ENCODE measurements around the gene STING1. TPM values are rescaled to one million over a fixed set of nuclear protein-coding genes. Genes with fewer than 3 reads are reported as not detected.
"Not testable (repeated sequence)": the region's sequence is repeated elsewhere in the genome, so short reads cannot be mapped to it uniquely, and the experiment has no call there.

STING1 gene
- total and polyA plus RNA-seq, 7 donors, result 4.4 to 13.2 (median 7.1) TPM

DNA sequence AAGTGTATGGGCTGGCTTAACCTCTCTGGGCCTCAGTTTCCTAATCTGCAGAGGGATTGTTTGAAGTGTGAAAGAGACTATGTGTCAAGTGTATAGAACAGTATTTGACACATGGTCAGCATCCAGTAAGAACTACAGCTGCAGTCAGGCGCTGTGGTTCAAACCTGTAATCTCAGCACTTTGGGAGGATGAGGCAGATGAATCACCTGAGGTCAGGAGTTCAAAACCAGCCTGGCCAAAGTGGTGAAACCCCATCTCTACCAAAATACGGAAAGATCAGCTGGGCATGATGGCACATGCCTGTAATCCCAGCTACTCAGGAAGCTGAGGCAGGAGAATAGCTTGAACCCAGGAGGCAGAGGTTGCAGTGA lies 31.9 kb upstream of the STING1 start:
- H3K27ac ChIP-seq, result no peak overlapping the region
- intact Hi-C loops (cut with DNase I), result loop anchor here (2.0 to 10.0 kb wide), 2 partner anchors 92 to 220 kb away; partner anchors contain the start of gene MATR3 (in 1 of the 2)
- H3K27me3 ChIP-seq (ENCODE audit: insufficient read depth in 3 of 3, low read length in 2 of 3), result no peaks in the 10 kb centered on the region
- 66 to 92% (median 81%) methylated on average over 2 of the region's 2 CpGs for WGBS, 3 donors
- no peaks in the 10 kb centered on the region for H3K9me3 ChIP-seq
- no peaks in the 10 kb centered on the region for H3K36me3 ChIP-seq (ENCODE audit: insufficient read depth in 1 of 2, low read depth in 1 of 2)
- TF ChIP-seq, protein P1, sequence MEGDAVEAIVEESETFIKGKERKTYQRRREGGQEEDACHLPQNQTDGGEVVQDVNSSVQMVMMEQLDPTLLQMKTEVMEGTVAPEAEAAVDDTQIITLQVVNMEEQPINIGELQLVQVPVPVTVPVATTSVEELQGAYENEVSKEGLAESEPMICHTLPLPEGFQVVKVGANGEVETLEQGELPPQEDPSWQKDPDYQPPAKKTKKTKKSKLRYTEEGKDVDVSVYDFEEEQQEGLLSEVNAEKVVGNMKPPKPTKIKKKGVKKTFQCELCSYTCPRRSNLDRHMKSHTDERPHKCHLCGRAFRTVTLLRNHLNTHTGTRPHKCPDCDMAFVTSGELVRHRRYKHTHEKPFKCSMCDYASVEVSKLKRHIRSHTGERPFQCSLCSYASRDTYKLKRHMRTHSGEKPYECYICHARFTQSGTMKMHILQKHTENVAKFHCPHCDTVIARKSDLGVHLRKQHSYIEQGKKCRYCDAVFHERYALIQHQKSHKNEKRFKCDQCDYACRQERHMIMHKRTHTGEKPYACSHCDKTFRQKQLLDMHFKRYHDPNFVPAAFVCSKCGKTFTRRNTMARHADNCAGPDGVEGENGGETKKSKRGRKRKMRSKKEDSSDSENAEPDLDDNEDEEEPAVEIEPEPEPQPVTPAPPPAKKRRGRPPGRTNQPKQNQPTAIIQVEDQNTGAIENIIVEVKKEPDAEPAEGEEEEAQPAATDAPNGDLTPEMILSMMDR (IDR thresholded peaks at IDR 0.05), result no peak
- ATAC-seq, result no peak
- H3K4me1 ChIP-seq, result no peaks in the 10 kb centered on the region
- DNase-seq, result no peak
- H3K4me3 ChIP-seq, result no peak overlapping the region

DNA sequence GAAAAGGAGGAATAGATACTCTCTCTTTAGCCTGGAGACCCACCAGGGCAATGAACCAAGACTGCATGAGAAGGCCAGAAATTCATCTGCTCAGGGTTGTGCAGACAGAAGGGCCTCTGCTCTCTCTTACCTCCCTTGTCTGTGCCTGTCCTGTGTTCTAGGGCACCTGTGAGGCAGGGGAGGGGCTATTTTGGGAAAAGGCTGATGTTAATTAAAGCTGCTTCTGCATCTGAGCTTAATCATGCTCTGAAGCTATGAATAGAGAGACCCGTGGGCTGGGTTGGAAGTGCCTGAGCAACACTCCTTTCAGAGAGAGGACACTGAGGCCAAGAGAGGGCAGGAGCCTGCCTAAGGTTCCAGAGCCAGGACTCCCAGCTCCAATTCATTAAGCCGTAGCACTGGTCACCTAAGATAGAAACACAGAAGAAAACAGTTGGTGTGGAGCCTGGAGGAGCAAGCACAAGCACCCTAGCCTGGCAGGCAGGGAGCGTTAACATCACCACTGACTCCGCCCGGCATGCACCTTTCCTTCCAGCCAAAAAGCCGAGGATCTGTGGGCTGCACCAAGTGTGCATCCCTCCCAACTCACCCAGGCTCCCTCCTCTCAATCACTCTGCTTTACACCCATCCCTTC lies 31.4 kb upstream of the STING1 start:
- Histone ChIP-seq H3K27me3 (ENCODE audit: insufficient read depth in 3 of 3, low read length in 2 of 3) (no peaks in the 10 kb centered on the region), H3K36me3 (ENCODE audit: insufficient read depth in 1 of 2, low read depth in 1 of 2) (no peaks in the 10 kb centered on the region), H3K27ac (no peak overlapping the region), H3K4me1 (no peaks in the 10 kb centered on the region), H3K9me3 (no peaks in the 10 kb centered on the region), H3K4me3 (no peak overlapping the region)
- 56 to 79% (median 64%) methylated on average over 6 of the region's 6 CpGs for WGBS, 3 donors
- DNase-seq, result no peak
- peak in 2 of 4 donors; percentile 2 for ATAC-seq
- TF ChIP-seq, protein P1 (IDR thresholded peaks at IDR 0.05), result no peak
- intact Hi-C loops (cut with DNase I), result loop anchor here (2.0 to 10.0 kb wide), 2 partner anchors 91 to 219 kb away; partner anchors contain the start of gene MATR3 (in 1 of the 2)

DNA sequence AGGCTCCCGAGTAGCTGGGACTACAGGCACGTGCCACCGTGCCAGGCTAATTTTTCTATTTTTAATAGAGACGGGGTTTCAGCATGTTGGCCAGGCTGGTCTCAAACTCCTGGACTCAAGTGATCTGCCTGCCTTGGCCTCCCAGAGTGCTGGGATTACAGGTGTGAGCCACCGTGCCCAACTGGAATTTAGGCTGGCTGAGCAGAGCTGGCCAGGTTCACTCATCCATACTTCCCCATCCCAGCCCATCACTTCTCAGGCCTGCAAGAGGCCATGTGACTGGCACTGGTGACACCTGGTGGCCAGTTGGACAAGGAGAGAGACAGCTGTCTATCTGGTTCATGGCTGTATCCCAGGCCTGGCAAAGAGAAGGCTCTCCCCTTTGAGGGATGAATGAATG lies 30.9 kb upstream of the STING1 start:
- DNase-seq (peak; percentile 80 to 91), ATAC-seq (peak; percentile 84 to 89 (median 84))
- H3K4me1 ChIP-seq; H3K27me3 ChIP-seq (ENCODE audit: insufficient read depth in 3 of 3, low read length in 2 of 3); H3K36me3 ChIP-seq (ENCODE audit: insufficient read depth in 1 of 2, low read depth in 1 of 2); H3K27ac ChIP-seq; H3K9me3 ChIP-seq; H3K4me3 ChIP-seq: not testable (repeated sequence)
- 33 to 64% (median 34%) methylated on average over 5 of the region's 5 CpGs for WGBS, 3 donors
- intact Hi-C loops (cut with DNase I), result loop anchor here in 1 of 2 donors (10.0 kb wide), 1 partner anchor 219 kb away; the partner anchor contains the start of gene MATR3
- TF ChIP-seq, protein P1 (IDR thresholded peaks at IDR 0.05), result peak; percentile 81

DNA sequence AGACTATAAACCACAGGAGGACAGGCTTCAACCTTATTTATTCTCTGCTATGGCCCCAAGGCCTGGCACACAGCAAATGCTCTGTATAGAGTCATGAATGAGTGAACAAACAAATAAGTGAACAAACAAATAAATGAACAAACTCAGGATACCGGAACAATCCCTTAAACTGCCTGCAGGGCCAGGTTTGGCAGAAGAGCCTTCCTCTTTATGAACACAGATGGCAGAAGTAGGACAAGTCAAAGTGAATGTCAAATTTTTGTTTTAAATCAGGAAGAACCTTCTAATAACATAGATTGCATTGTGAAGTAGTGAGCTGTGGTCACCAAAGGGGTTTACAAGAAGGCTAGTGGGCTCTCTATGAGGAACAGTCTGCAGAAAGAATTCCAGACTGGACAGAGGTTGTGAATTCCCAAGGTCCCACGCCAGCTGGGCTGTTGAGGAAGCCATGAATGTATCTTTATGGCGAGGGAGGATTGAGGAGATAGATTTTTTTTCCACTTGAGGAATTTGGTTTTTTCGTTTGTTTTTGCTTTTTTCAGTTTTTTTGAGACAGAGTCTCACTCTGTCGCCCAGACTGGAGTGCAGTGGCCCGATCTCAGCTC lies 30.3 kb upstream of the STING1 start:
- no peak overlapping the region for H3K27ac ChIP-seq
- no peak overlapping the region for H3K4me3 ChIP-seq
- no peak for ATAC-seq
- TF ChIP-seq, protein P1 (IDR thresholded peaks at IDR 0.05), result no peak
- no peaks in the 10 kb centered on the region for H3K27me3 ChIP-seq (ENCODE audit: insufficient read depth in 3 of 3, low read length in 2 of 3)
- WGBS, 3 donors, result 74 to 78% (median 76%) methylated on average over 6 of the region's 6 CpGs
- H3K4me1 ChIP-seq, result no peaks in the 10 kb centered on the region
- H3K36me3 ChIP-seq (ENCODE audit: insufficient read depth in 1 of 2, low read depth in 1 of 2), result no peaks in the 10 kb centered on the region
- no peaks in the 10 kb centered on the region for H3K9me3 ChIP-seq
- intact Hi-C loops (cut with DNase I), result loop anchor here in 1 of 2 donors (10.0 kb wide), 1 partner anchor 218 kb away; the partner anchor contains the start of gene MATR3
- DNase-seq, result no peak

DNA sequence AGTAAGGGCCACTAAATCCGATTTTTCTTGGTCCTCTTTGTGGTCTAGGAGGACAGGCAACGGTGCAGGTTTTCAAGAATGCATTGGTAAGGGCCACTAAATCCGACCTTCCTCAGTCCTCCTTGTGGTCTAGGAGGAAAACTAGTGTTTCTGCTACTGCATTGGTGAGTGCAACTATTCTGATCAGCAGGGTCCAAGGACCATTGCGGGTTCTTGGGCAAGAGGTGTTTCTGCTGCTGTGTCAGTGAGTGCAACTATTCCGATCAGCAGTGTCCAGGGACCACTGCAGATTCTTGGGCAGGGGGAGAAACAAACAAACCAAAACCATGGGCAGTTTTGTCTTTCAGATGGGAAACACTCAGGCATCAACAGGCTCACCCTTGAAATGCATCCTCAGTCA lies 22.2 kb upstream of the STING1 start:
- H3K36me3 ChIP-seq (ENCODE audit: insufficient read depth in 1 of 2, low read depth in 1 of 2); ATAC-seq; H3K9me3 ChIP-seq; H3K27ac ChIP-seq; H3K4me3 ChIP-seq; intact Hi-C loops (cut with DNase I); DNase-seq; H3K27me3 ChIP-seq (ENCODE audit: insufficient read depth in 3 of 3, low read length in 2 of 3); H3K4me1 ChIP-seq: not testable (repeated sequence)
- WGBS, 3 donors, result 75 to 89% (median 85%) methylated on average over 5 of the region's 5 CpGs

DNA sequence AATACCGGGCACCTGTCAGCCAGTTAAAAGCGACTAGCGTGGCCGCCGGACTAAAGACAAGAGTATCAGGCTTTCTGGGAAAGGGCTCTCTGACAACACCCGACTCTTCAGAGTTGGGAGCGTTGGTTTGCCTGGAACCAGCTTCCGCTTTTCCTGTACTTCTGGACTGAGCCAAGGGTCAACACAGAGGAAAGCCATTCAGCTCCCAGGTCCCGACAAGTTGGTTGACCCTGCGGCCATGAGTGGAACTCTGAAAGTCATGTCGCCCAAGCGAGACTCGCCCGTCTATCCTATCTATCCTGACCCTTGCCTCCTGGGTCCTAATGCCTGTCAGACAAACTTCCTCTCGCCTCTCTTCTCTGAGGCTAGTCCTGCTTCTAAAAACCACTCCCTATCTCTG lies 21.3 kb upstream of the STING1 start:
- WGBS, 3 donors, result 76 to 79% (median 78%) methylated on average over 15 of the region's 15 CpGs
- intact Hi-C loops (cut with DNase I); DNase-seq; H3K36me3 ChIP-seq (ENCODE audit: insufficient read depth in 1 of 2, low read depth in 1 of 2); H3K4me1 ChIP-seq; H3K27me3 ChIP-seq (ENCODE audit: insufficient read depth in 3 of 3, low read length in 2 of 3); H3K27ac ChIP-seq; H3K4me3 ChIP-seq; H3K9me3 ChIP-seq; ATAC-seq: not testable (repeated sequence)

DNA sequence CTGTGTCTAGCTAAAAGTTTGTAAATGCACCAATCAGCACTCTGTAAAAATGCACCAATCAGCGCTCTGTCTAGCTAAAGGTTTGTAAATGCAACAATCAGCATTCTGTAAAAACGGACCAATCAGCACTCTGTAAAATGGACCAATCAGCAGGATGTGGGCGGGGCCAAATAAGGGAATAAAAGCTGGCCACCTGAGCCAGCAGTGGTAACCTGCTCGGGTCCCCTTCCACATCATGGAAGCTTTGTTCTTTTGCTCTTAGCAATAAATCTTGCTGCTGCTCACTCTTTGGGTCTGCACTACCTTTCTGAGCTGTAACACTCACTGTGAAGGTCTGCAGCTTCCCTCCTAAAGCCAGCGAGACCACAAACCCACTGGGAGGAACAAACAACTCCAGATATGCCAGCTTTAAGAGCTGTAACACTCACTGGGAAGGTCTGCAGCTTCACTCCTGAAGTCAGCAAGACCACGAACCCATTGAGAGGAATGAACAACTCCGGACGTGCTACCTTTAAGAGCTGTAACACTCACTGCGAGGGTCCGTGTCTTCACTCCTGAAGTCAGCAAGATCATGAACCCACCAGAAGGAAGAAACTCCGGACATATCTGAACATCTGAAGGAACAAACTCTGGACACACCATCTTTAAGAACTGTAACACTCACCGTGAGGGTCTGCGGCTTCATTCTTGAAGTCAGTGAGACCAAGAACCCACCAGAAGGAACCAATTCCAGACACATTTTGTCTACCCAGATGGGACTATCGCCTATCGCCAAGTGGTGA lies 20.7 kb upstream of the STING1 start:
- H3K4me1 ChIP-seq; ATAC-seq; DNase-seq; H3K27me3 ChIP-seq (ENCODE audit: insufficient read depth in 3 of 3, low read length in 2 of 3); intact Hi-C loops (cut with DNase I); H3K4me3 ChIP-seq; H3K9me3 ChIP-seq; H3K36me3 ChIP-seq (ENCODE audit: insufficient read depth in 1 of 2, low read depth in 1 of 2); H3K27ac ChIP-seq: not testable (repeated sequence)
- WGBS, 3 donors, result 89 to 90% (median 90%) methylated on average over 15 of the region's 15 CpGs
